ENCODE results near the gene DUSP11.

DUSP11 gene

GRCh38 chr2:73749314-73749713 lies 30.6 kb downstream of the DUSP11 start:
- no peak overlapping the region for H3K27ac ChIP-seq
- TF ChIP-seq CTCF (IDR thresholded peaks at IDR 0.05) (no peak), ZFX (IDR thresholded peaks at IDR 0.05; ENCODE audit: borderline replicate concordance) (no peak)

GRCh38 chr2:73746877-73747208 lies 33.1 kb downstream of the DUSP11 start:
- TF ChIP-seq CTCF (IDR thresholded peaks at IDR 0.05) = no peak
- H3K27ac ChIP-seq = no peak overlapping the region

- no peak overlapping the region for H3K27ac ChIP-seq
- TF ChIP-seq ZFX (IDR thresholded peaks at IDR 0.05; ENCODE audit: borderline replicate concordance) (no peak), CTCF (IDR thresholded peaks at IDR 0.05) (no peak)
These were observed 33.7 kb downstream of the DUSP11 start for GRCh38 chr2:73746015-73746876.

GRCh38 chr2:73740767-73741166 lies 39.1 kb downstream of the DUSP11 start:
- TF ChIP-seq ZFX (IDR thresholded peaks at IDR 0.05; ENCODE audit: borderline replicate concordance) = no peak
- TF ChIP-seq CTCF (IDR thresholded peaks at IDR 0.05) = no peak
- H3K27ac ChIP-seq = no peak overlapping the region

GRCh38 chr2:73739101-73739500 lies 40.8 kb downstream of the DUSP11 start:
- peak overlapping the region; percentile 23 for H3K27ac ChIP-seq
- TF ChIP-seq ZFX (IDR thresholded peaks at IDR 0.05; ENCODE audit: borderline replicate concordance) (no peak), CTCF (IDR thresholded peaks at IDR 0.05) (no peak)

GRCh38 chr2:73736855-73737779 lies 42.8 kb downstream of the DUSP11 start, which contains the start of gene TPRKB:
TSS of gene TPRKB (minus strand) at chr2:73737345. CDS start at chr2:73734569, 2,776 bp downstream.
- no peak for TF ChIP-seq CTCF (IDR thresholded peaks at IDR 0.05)
- no peak for TF ChIP-seq ZFX (IDR thresholded peaks at IDR 0.05; ENCODE audit: borderline replicate concordance)
- peak within 1 kb of the TSS; percentile 83 for H3K27ac ChIP-seq
